Measurements from ENCODE around the gene NPAS2.

Gene NPAS2

GRCh38 chr2:100845141-100845991 lies 25.4 kb downstream of the NPAS2 start:
- no peak overlapping the region for H2AFZ ChIP-seq (ENCODE audit: low read length)
- H3K9ac ChIP-seq (ENCODE audit: low read length): no peak overlapping the region
- no peaks in the 10 kb centered on the region for H3F3A ChIP-seq (ENCODE audit: insufficient read depth, low read length)
- H3K4me1 ChIP-seq (ENCODE audit: low read length): no peaks in the 10 kb centered on the region
- no peaks in the 10 kb centered on the region for H3K79me2 ChIP-seq (ENCODE audit: low read length)
- no peaks in the 10 kb centered on the region for H4K20me1 ChIP-seq (ENCODE audit: insufficient read depth, low read length)
- H3K4me2 ChIP-seq (ENCODE audit: low read depth, low read length): no peak overlapping the region
- TF ChIP-seq EZH2phosphoT487 (IDR thresholded peaks at IDR 0.05; ENCODE audit: low read length) (no peak), CTCF (IDR thresholded peaks at IDR 0.05; ENCODE audit: low read length) (no peak), EZH2 (optimal IDR thresholded peaks at IDR 0.05; ENCODE audit: low read depth, low read length) (no peak)
- H3K4me3 ChIP-seq (ENCODE audit: low read length): no peak overlapping the region
- H3K27me3 ChIP-seq (replicated peaks; ENCODE audit: insufficient read depth, low read length): no peaks in the 10 kb centered on the region
- H3K9me2 ChIP-seq (replicated peaks; ENCODE audit: insufficient read depth, low read length): no peaks in the 10 kb centered on the region
- no peak for DNase-seq
- H3K27ac ChIP-seq (ENCODE audit: low read length): no peak overlapping the region
- no peaks in the 10 kb centered on the region for H3K36me3 ChIP-seq (replicated peaks; ENCODE audit: insufficient read depth, low read length)
- no peaks in the 10 kb centered on the region for H3K9me3 ChIP-seq (replicated peaks; ENCODE audit: insufficient read depth, low read length)

GRCh38 chr2:100846716-100847115 lies 26.8 kb downstream of the NPAS2 start:
- TF ChIP-seq CTCF (IDR thresholded peaks at IDR 0.05; ENCODE audit: low read length): no peak
- TF ChIP-seq EZH2phosphoT487 (IDR thresholded peaks at IDR 0.05; ENCODE audit: low read length): no peak
- TF ChIP-seq EZH2 (optimal IDR thresholded peaks at IDR 0.05; ENCODE audit: low read depth, low read length): no peak
- no peaks in the 10 kb centered on the region for H4K20me1 ChIP-seq (ENCODE audit: insufficient read depth, low read length)
- no peaks in the 10 kb centered on the region for H3K36me3 ChIP-seq (replicated peaks; ENCODE audit: insufficient read depth, low read length)
- no peaks in the 10 kb centered on the region for H3K9me3 ChIP-seq (replicated peaks; ENCODE audit: insufficient read depth, low read length)
- no peak overlapping the region for H3K4me2 ChIP-seq (ENCODE audit: low read depth, low read length)
- H3K79me2 ChIP-seq (ENCODE audit: low read length): no peaks in the 10 kb centered on the region
- H3K4me1 ChIP-seq (ENCODE audit: low read length): no peaks in the 10 kb centered on the region
- H3K27ac ChIP-seq (ENCODE audit: low read length): no peak overlapping the region
- no peaks in the 10 kb centered on the region for H3K27me3 ChIP-seq (replicated peaks; ENCODE audit: insufficient read depth, low read length)
- H3K9ac ChIP-seq (ENCODE audit: low read length): no peak overlapping the region
- DNase-seq: no peak
- H3K9me2 ChIP-seq (replicated peaks; ENCODE audit: insufficient read depth, low read length): no peaks in the 10 kb centered on the region
- H3K4me3 ChIP-seq (ENCODE audit: low read length): no peak overlapping the region
- no peaks in the 10 kb centered on the region for H3F3A ChIP-seq (ENCODE audit: insufficient read depth, low read length)
- H2AFZ ChIP-seq (ENCODE audit: low read length): no peak overlapping the region

GRCh38 chr2:100852447-100852846 lies 32.5 kb downstream of the NPAS2 start:
- no peaks in the 10 kb centered on the region for H3K36me3 ChIP-seq (replicated peaks; ENCODE audit: insufficient read depth, low read length)
- H3K27me3 ChIP-seq (replicated peaks; ENCODE audit: insufficient read depth, low read length): no peaks in the 10 kb centered on the region
- no peaks in the 10 kb centered on the region for H3K79me2 ChIP-seq (ENCODE audit: low read length)
- no peak overlapping the region for H2AFZ ChIP-seq (ENCODE audit: low read length)
- no peak overlapping the region for H3K27ac ChIP-seq (ENCODE audit: low read length)
- H3K9ac ChIP-seq (ENCODE audit: low read length): no peak overlapping the region
- TF ChIP-seq EZH2phosphoT487 (IDR thresholded peaks at IDR 0.05; ENCODE audit: low read length): no peak
- TF ChIP-seq EZH2 (optimal IDR thresholded peaks at IDR 0.05; ENCODE audit: low read depth, low read length): no peak
- no peaks in the 10 kb centered on the region for H3K9me3 ChIP-seq (replicated peaks; ENCODE audit: insufficient read depth, low read length)
- no peak for DNase-seq
- H4K20me1 ChIP-seq (ENCODE audit: insufficient read depth, low read length): no peaks in the 10 kb centered on the region
- H3K9me2 ChIP-seq (replicated peaks; ENCODE audit: insufficient read depth, low read length): no peaks in the 10 kb centered on the region
- no peaks in the 10 kb centered on the region for H3K4me1 ChIP-seq (ENCODE audit: low read length)
- no peak overlapping the region for H3K4me3 ChIP-seq (ENCODE audit: low read length)
- no peaks in the 10 kb centered on the region for H3F3A ChIP-seq (ENCODE audit: insufficient read depth, low read length)
- H3K4me2 ChIP-seq (ENCODE audit: low read depth, low read length): no peak overlapping the region

Data from MM.1S (cell line).